Prostate gland (tissue), 2 donors: ENCODE results near the gene SNED1. TPM values are rescaled to one million over a fixed set of nuclear protein-coding genes. Genes with fewer than 3 reads are reported as not detected.
A peak's percentile ranks its signal among the peaks of the same experiment; 100 is the strongest.

ENCODE experiments used
- DNase-seq: peaks from one replicate; pipeline ENCODE4 v3.0.0-alpha.2; 2019; ENCODE audit warnings: low spot score
- H3K27ac ChIP-seq, 2 donors: fragments of 200-600 bp; sonication (generic); 2 replicates each; pipeline ENCODE4 v1.5.1; 2017 to 2019
- H3K27me3 ChIP-seq: fragments of 200-600 bp; sonication (generic); replicated peaks from 2 replicates; pipeline ENCODE4 v1.5.1; 2019; ENCODE audit not compliant: insufficient read depth
- H3K36me3 ChIP-seq, 2 donors: fragments of 200-600 bp; sonication (generic); 1 replicate in 1 of 2; 2 replicates in 1 of 2; pipeline versions ENCODE4 v1.5.1 to v1.8.1; 2017 to 2019
- H3K4me1 ChIP-seq: fragments of 200-600 bp; sonication (generic); replicated peaks from 2 replicates; pipeline ENCODE4 v1.5.1; 2019
- H3K4me3 ChIP-seq, 2 donors: fragments of 200-600 bp; sonication (generic); 2 replicates each; pipeline ENCODE4 v1.5.1; 2017 to 2019
- H3K9me3 ChIP-seq: fragments of 200-600 bp; sonication (generic); 2 replicates; pipeline ENCODE4 v1.5.1; 2017
- POLR2A ChIP-seq: fragments of 450-650 bp; IDR thresholded peaks from one replicate; pipeline ENCODE4 v1.6.1; 2016; ENCODE audit warnings: antibody characterized with exemption, mild to moderate bottlenecking
- POLR2AphosphoS5 ChIP-seq: sonication (generic); formaldehyde crosslinking; IDR thresholded peaks from one replicate; pipeline ENCODE4 v1.6.1; 2017; ENCODE audit warnings: antibody characterized with exemption
- WGBS: methylation state at CpG from one replicate; pipeline ENCODE4 v1.1.5; 2018; 5-methylcytosine and 5-hydroxymethylcytosine counted together
- intact Hi-C: fragments of 100-400 bp; cut with DNase I; formaldehyde crosslinking; loops from one replicate; pipeline ENCODE4 v1.14.2; 2022
- total RNA-seq, 2 donors: library from RNA; depleted of rRNA; stranded (reverse); fragments of >200 nt; gene quantifications; one replicate each; pipeline ENCODE4 v1.1.0, GENCODE V29; 2016
- TF ChIP-seq, protein P1 (sequence below), 4 experiments: fragments of 200-600 bp in 2 of 4; fragments of 450-650 bp in 2 of 4; sonication (generic) in 2 of 4; IDR thresholded peaks; 1 replicate in 3 of 4; 2 replicates in 1 of 4; pipeline ENCODE4 v1.5.1; 2016 to 2019; ENCODE audit warnings: antibody characterized with exemption in 4 of 4, mild to moderate bottlenecking in 2 of 4, moderate library complexity in 2 of 4

The SNED1 gene
- total RNA-seq, 2 donors from 2014 or later, result 32.0 to 115 TPM

DNA sequence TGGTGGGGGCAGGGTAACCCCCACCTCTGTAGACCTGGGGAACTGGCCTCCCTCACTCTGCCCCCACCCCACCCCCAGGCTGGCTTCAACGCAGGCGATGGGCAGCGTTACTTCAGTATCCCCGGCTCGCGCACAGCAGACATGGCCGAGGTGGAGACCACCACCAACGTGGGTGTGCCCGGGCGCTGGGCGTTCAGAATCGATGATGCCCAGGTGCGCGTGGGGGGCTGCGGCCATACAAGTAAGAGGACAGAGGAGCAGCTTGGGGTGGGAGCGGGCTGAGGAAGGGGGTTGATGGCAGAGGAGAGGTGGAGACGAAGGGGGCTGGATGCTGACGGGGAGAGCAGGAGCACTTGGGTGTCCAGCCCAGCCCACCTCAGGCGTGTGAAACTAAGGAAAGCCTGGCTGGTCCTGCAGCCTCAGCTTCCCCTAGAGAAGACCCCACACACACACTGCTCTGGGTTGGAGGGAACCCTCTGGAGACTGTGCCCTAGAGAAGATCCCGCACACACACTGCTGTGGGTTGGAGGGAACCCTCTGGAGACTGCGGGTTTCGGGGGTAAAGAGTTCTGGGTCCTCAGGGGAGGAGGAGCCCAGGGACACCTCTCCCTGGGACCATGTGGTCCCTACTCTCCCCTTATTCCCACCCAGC is 36.2 kb downstream of the SNED1 start:
- 93% methylated on average over 22 of the region's 22 CpGs for WGBS
- H3K27me3 ChIP-seq, result no peaks in the 10 kb centered on the region

GRCh38 chr2:241035142-241035817 is 36.9 kb downstream of the SNED1 start:
- no peak overlapping the region for H3K27ac ChIP-seq
- TF ChIP-seq POLR2AphosphoS5 (no peak), POLR2A (no peak)
- TF ChIP-seq, protein P1, sequence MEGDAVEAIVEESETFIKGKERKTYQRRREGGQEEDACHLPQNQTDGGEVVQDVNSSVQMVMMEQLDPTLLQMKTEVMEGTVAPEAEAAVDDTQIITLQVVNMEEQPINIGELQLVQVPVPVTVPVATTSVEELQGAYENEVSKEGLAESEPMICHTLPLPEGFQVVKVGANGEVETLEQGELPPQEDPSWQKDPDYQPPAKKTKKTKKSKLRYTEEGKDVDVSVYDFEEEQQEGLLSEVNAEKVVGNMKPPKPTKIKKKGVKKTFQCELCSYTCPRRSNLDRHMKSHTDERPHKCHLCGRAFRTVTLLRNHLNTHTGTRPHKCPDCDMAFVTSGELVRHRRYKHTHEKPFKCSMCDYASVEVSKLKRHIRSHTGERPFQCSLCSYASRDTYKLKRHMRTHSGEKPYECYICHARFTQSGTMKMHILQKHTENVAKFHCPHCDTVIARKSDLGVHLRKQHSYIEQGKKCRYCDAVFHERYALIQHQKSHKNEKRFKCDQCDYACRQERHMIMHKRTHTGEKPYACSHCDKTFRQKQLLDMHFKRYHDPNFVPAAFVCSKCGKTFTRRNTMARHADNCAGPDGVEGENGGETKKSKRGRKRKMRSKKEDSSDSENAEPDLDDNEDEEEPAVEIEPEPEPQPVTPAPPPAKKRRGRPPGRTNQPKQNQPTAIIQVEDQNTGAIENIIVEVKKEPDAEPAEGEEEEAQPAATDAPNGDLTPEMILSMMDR (IDR thresholded peaks at IDR 0.05), result no peak
- H3K4me1 ChIP-seq, result no peaks in the 10 kb centered on the region
- no peak overlapping the region for H3K4me3 ChIP-seq
- H3K27me3 ChIP-seq, result no peaks in the 10 kb centered on the region
- 50% methylated on average over 31 of the region's 31 CpGs for WGBS
- DNase-seq, result no peak
- H3K36me3 ChIP-seq, result no peaks in the 10 kb centered on the region
- H3K9me3 ChIP-seq, result no peaks in the 10 kb centered on the region
- intact Hi-C loops, result no loop called here

More for the DNA sequence above, 36.2 kb downstream of the SNED1 start:
- H3K4me3 ChIP-seq, result no peak overlapping the region
- H3K36me3 ChIP-seq, result no peaks in the 10 kb centered on the region
- TF ChIP-seq, protein P1 (IDR thresholded peaks at IDR 0.05), result no peak
- TF ChIP-seq POLR2A (no peak), POLR2AphosphoS5 (no peak)
- H3K4me1 ChIP-seq, result no peaks in the 10 kb centered on the region
- intact Hi-C loops, result no loop called here
- no peak overlapping the region for H3K27ac ChIP-seq
- no peak for DNase-seq
- no peaks in the 10 kb centered on the region for H3K9me3 ChIP-seq

DNA sequence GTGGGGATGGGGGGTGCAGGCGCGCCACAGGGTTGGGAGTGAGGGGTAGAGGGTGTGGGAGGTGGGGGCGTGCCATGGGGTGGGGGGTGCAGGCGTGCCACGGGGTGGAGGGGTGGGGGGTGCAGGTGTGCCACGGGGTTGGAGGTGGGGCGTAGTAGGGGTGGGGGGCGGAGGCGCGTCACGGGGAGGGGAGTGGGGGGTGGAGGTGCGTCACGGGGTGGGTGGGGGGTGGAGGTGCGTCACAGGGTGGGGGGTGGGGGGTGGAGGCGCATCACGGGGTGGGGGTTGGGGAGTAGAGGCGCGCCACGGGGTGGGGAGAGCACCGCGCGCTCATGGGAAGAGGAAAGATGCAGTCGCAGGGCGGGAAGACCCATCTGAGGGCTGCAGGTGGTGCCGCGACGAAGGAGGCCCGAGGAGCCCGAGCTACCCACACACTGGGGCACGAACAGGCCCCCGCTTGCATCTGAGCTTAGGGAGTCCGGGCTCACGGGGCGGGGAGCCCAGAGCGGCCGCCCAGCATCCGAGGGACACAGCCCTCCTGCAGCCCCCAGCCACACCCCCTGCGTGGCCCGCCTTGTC is 37.5 kb downstream of the SNED1 start:
- Histone ChIP-seq H3K27ac (no peak overlapping the region), H3K4me3 (peak overlapping the region in 1 of 2 donors; percentile 9), H3K9me3 (no peaks in the 10 kb centered on the region), H3K4me1 (no peaks in the 10 kb centered on the region), H3K27me3 (no peaks in the 10 kb centered on the region), H3K36me3 (no peaks in the 10 kb centered on the region)
- 22% methylated on average over 23 of the region's 39 CpGs for WGBS
- DNase-seq, result no peak
- TF ChIP-seq POLR2AphosphoS5, result no peak
- TF ChIP-seq, protein P1 (IDR thresholded peaks at IDR 0.05), result no peak
- TF ChIP-seq POLR2A, result no peak
- intact Hi-C loops, result no loop called here

DNA sequence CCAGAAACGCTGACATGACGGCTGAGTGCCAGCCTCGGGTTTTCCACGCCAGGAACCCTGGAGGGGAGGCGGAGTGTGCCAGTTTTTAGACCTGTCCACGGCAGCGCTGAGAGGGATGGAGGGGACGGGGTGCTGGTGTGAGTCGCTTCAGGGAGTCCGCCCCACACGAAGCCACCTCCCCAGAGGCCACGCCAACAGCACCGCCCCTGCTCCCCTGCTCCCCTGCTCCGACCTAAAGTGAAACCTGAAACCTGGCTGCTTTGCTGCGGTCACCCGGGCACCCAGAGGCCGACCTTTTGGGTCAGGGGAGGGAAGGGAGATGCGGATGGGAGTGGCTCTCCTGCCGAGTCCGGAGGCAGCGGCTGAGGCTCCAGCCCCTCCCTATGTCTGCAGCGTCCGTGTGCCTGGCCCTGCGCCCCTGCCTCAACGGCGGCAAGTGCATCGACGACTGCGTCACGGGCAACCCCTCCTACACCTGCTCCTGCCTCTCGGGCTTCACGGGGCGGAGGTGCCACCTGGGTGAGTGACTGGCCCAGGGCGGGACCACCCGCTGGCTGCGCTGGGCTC is 38.1 kb downstream of the SNED1 start:
- H3K27ac ChIP-seq, result no peak overlapping the region
- no peaks in the 10 kb centered on the region for H3K9me3 ChIP-seq
- intact Hi-C loops, result no loop called here
- H3K27me3 ChIP-seq, result no peaks in the 10 kb centered on the region
- H3K4me1 ChIP-seq, result no peaks in the 10 kb centered on the region
- H3K36me3 ChIP-seq, result no peaks in the 10 kb centered on the region
- DNase-seq, result no peak
- no peak for TF ChIP-seq POLR2A
- TF ChIP-seq, protein P1 (IDR thresholded peaks at IDR 0.05), result no peak
- TF ChIP-seq POLR2AphosphoS5, result no peak
- H3K4me3 ChIP-seq, result peak overlapping the region in 1 of 2 donors; percentile 9
- 16% methylated on average over 33 of the region's 36 CpGs for WGBS
